HG03095 (cell line): ENCODE results near the gene GALNT14.

Experiments
- ATAC-seq: cut with Tn5 transposase; IDR thresholded peaks from one replicate; pipeline ENCODE4 v1.9.1; 2021; ENCODE audit warnings: moderate library complexity; ENCODE audit not compliant: unreplicated experiment

The GALNT14 gene

GRCh38 chr2:30981096-30981495, 157.1 kb downstream of the GALNT14 start:
- ATAC-seq: no peak

DNA sequence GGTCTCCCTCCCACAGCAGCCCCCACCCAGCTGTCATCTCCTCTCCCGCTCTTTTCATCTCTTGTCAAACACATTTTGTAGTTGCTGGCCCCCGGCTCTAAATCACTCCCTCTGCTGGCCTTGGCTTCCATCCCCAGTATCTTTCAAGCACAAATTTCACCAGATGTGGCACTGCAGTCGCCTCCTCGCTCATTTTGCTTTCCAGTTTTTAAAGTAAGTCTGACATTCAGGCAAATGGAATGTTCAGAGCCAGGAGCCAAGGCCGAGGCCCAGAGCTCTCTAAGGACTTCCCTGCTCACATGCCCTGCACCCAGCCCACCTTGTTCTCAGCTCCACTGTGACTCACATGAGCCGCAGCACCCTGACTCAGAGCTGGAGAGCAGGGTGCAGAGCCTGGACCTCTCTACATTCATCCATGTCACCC, 158.4 kb downstream of the GALNT14 start:
- ATAC-seq: no peak

DNA sequence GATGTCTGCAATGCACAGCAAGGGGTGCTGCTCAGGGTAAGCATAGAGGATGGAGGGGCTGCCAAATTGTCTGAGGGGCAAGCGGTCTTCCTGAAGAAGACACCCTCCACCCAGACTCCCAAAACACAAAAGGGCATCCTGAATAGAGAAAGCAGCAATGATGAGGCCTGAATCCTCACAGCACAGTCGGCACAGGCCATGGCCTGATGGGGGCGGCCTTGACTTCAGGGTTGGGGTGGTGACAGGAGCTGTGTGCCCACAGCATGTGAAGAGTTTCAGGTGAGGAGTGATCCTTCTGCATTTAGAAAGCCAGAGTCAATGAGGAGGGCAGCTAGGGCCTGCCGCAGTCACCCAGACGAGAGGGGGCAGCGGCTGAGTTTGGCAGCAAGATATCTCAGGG, 159.4 kb downstream of the GALNT14 start:
- no peak for ATAC-seq

GRCh38 chr2:30978044-30978443, 160.2 kb downstream of the GALNT14 start:
- no peak for ATAC-seq

DNA sequence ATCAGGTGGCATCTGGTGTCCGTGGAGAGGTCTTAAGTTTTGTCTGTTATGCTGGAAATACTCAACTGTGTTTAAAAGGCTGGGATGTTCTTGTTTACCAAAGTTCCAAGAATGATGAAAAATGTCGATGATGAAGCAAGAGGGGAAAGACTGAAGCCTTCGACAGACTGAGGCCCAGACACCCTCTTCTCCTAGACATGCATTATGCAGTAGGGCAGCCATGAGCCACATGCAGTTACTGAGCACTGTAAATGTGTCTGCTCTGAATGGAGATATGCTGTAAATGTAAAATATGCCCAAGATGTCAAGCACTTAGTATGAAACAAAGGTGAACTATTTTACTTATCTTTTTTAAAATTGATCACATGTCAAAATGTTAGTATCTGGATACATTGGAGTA, 163.1 kb downstream of the GALNT14 start:
- ATAC-seq: no peak

DNA sequence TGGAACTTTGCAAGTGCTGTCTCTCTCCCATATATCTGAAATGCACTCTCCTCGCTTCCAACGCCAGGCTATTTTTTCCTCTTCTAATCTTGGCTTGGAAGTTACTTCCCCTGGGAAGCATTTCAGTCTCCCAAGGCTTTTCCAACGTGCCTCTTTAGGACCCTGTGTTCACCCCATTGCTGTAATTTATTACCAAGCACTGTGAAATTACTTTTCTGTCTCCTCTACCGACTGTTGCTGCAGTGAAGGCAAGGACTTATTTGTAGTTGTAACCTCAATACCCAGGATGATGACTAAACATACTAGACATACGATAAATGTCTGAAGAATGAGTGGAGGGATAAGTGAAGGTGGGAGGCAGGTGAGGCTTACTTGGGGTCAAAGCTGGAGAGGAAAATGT, 163.7 kb downstream of the GALNT14 start:
- ATAC-seq: no peak

- ATAC-seq: no peak
These were observed 164.1 kb downstream of the GALNT14 start for GRCh38 chr2:30974092-30974491.

GRCh38 chr2:30971231-30972025, 166.8 kb downstream of the GALNT14 start:
- ATAC-seq: no peak

DNA sequence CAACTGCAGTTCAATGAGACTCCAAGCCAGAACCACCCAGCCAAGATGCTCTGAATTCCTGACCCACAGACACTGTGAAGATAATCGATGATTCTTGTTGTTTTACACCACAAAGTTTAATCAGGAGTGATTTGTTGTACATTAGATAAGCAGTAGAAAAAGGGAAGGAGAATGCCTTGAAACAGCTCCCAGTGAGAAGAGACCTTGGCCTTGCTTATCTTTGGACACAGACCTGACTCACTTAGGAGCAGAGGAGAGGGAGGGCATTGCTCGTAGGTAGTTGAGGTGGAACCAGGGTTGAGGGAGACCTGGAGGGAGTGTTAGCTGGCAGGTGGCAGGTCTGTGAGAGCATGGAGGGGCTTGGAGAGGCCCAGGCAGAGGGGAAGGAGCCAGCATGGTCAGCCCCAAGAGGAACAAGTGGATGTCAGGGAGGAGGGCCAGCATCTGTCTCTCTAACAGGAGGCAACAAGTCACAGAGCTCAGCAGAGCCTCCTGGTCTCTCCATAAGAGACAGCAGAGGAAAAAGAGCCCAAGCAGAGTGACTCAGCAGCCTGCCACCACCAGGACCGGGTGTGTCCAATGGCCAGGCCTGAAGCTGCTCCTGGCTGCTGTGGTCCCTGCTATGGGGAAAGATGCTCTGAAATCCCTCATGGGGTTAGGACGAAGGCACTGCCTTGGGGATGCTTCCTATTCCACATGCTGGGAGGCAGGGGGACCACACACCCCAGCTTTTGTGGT, 169.4 kb downstream of the GALNT14 start:
- ATAC-seq: no peak

- ATAC-seq: no peak
These were observed 171.5 kb downstream of the GALNT14 start for GRCh38 chr2:30966786-30967185.

GRCh38 chr2:30965022-30965531, 173.2 kb downstream of the GALNT14 start:
- ATAC-seq: no peak

DNA sequence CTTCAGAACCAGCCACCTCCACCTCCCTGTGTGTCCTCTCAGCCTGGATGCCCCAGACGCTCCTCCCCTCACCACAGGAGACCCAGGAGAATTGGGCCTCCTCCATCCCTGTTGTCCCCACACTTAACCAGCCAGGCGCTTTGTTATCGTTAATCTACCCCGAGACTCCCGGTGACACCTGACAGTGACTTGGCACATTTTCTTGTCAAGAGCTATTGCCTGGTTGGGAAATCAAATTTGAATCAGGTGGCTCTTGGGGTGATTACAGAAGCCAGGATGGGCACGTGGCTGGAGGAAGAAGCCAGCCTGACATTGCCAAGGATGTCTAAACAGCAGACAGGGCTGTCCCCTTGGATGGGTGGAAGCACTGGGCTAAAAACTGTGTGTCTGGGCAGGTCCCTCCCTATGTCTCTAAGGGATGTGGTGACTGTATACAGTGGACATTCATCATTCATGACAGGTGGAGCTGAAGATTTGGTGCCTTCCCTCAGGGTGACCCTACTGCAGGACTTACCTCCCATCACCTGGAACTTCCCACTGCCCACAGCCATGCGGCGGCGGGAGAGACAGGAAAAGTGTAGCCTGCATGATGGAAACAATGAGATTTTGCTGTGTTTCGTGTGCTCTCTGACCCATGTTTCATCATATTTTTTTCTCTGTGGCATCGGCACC, 173.8 kb downstream of the GALNT14 start:
- ATAC-seq: no peak

- no peak for ATAC-seq
These were observed 175.1 kb downstream of the GALNT14 start for GRCh38 chr2:30963184-30963583.

DNA sequence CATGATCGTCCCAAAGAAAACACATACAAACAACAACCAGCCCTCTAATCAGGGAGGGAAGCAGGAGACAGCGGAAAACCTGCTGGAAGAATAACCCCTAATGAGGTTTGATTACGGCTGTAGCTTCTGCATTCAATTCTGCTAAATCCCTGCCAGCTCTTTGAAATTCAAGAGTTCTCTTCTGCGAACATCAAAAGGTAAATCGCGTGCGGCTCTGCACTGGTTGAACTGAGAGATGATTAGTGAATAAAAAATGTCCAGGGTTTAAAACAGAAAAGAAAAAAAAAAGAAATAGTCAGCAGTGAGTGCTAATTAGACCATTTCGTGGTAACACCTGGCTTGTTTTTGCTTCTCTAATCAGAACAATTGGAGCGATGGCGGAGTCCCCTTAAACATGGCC, 178.0 kb downstream of the GALNT14 start:
- ATAC-seq: no peak

- no peak for ATAC-seq
These were observed 178.6 kb downstream of the GALNT14 start for GRCh38 chr2:30959653-30960052.

GRCh38 chr2:30958918-30959265, 179.3 kb downstream of the GALNT14 start:
- no peak for ATAC-seq

GRCh38 chr2:30958193-30958917, 179.9 kb downstream of the GALNT14 start:
- no peak for ATAC-seq

DNA sequence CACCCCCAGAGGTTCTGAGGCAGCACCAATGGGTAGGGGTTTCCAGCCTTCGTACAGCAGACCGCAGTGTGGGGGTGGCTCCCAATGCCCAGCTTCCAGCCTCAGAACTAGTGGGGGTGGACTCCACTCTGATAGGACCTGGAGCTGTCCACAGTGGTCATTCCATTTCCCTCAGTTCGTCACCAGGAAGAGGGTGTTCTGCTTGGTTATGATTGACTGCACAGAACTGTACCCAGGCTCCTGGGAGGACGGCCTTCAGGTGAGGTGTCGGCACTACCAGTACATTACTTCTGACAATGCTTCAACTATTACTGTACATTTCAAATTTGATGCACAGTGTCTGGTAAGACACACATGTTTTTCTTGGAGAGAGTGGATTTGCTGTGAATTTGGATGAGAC, 180.6 kb downstream of the GALNT14 start:
- no peak for ATAC-seq

DNA sequence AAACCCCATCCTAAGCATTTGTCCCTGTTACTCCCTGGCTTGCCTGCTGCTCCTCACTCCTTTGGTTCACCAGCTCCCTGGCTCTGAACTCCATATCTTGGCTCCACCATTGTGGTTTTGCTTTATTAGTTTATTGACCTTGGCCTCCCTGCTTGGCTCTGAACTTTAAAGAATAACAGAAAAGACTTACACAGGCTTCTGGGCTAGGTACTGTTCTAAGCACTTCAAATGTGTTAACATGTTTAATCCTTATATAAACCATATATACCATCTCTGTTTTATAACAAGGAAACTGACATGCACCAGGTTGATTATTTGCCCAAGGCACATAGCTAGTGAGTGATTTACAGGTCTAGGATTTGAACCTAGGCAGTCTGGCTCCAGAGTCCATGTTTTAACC, 181.2 kb downstream of the GALNT14 start:
- ATAC-seq: no peak

DNA sequence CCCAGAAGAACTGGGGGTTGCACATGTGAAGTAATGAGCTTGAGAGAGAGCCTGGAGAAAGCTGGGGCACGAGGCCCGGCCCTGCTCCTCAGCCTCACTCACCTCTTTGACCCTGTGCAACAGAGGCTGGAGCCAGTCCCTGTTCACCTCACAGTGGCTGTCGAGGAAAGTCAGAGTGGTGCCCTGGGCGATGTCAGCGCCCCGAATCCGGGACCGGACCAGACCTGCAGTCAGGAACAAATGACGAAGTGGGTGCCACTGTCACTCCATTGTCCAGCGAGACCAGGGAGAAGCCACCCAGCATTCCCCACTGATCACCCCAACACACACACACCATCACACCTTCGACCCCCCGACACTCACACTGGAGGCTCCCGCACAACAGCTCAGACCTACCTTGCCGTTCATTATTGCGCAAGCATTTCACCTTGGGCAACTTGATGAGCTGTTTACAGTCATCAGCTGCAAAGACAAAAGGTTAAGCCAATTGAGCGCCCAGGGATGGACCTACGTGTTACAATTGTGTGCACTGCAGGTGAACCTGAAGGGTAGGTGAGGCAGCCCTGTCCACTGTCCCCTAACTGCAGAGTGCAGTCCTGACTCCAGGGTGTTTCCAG, 182.6 kb downstream of the GALNT14 start:
- ATAC-seq: no peak

DNA sequence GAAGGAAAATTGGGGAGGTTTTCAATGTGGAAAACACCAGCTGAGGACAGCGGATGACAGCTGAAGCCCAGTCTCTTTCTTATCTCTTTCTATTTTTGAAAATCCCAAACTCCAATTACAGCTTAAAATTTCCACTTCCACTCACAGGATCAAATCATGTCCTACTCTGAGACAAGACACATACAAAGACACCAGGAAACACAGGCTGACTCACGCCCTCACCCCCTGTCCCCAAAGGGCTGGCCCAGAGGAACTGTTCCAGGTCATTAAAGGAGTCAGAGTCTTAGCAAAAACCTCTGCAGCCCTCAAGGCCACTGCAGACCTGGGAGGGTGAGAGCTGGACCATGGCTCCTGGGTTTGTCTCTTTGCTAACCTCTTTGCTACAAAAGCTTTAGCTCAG, 187.9 kb downstream of the GALNT14 start:
- ATAC-seq: no peak
